NCI-H774 (cell line): Measurements from ENCODE around the gene CD63.

ENCODE experiments used
- DNase-seq: peaks from one replicate; lab custom pipeline; 2025; lab: John Stamatoyannopoulos, UW

CD63 gene

GRCh38 chr12:55704824-55705718, 23.7 kb downstream of the CD63 start:
- no peak for DNase-seq

GRCh38 chr12:55703901-55704761, 24.7 kb downstream of the CD63 start:
- no peak for DNase-seq

- no peak for DNase-seq
Observed at GRCh38 chr12:55703288-55703687, 25.5 kb downstream of the CD63 start.

- no peak for DNase-seq
Observed at GRCh38 chr12:55702861-55703260, 25.9 kb downstream of the CD63 start.

GRCh38 chr12:55700255-55701018, 28.4 kb downstream of the CD63 start:
- no peak for DNase-seq

GRCh38 chr12:55699471-55700055, 29.2 kb downstream of the CD63 start:
- DNase-seq, result no peak

GRCh38 chr12:55698965-55699364, 29.8 kb downstream of the CD63 start:
- no peak for DNase-seq

GRCh38 chr12:55698241-55698955, 30.4 kb downstream of the CD63 start:
- DNase-seq, result no peak

- no peak for DNase-seq
Observed at GRCh38 chr12:55697686-55698085, 31.1 kb downstream of the CD63 start.

- DNase-seq, result no peak
Observed at GRCh38 chr12:55696796-55697462, 31.9 kb downstream of the CD63 start.

GRCh38 chr12:55696141-55696540, 32.7 kb downstream of the CD63 start:
- DNase-seq, result no peak

- DNase-seq, result no peak
Observed at GRCh38 chr12:55695349-55695748, 33.5 kb downstream of the CD63 start.

GRCh38 chr12:55694651-55695050, 34.2 kb downstream of the CD63 start:
- DNase-seq, result no peak

- no peak for DNase-seq
Observed at GRCh38 chr12:55694188-55694515, 34.7 kb downstream of the CD63 start.

GRCh38 chr12:55693323-55694187, 35.3 kb downstream of the CD63 start:
- DNase-seq, result no peak

GRCh38 chr12:55692631-55693322, 36.0 kb downstream of the CD63 start:
- no peak for DNase-seq

GRCh38 chr12:55688716-55689655, 39.8 kb downstream of the CD63 start:
- no peak for DNase-seq

- DNase-seq, result no peak
Observed at GRCh38 chr12:55687746-55688145, 41.1 kb downstream of the CD63 start.
